Glutamatergic neuron (in vitro differentiated cells): ENCODE measurements around the gene ALPK3. TPM values are rescaled to one million over a fixed set of nuclear protein-coding genes. Genes with fewer than 3 reads are reported as not detected.

ENCODE experiments used
- DNase-seq: peaks from one replicate; pipeline ENCODE4 v3.0.0; 2022
- H3K27ac Mint-ChIP-seq: one replicate; pipeline ENCODE4 v1.8.0; 2020; ENCODE audit warnings: mild to moderate bottlenecking, mixed read lengths, inconsistent platforms; ENCODE audit not compliant: unreplicated experiment
- H3K27me3 Mint-ChIP-seq: one replicate; pipeline ENCODE4 v1.8.0; 2020; ENCODE audit warnings: mild to moderate bottlenecking, moderate library complexity, mixed read lengths, inconsistent platforms; ENCODE audit not compliant: unreplicated experiment
- H3K36me3 Mint-ChIP-seq: one replicate; pipeline ENCODE4 v1.8.0; 2020; ENCODE audit warnings: mild to moderate bottlenecking, mixed read lengths, inconsistent platforms; ENCODE audit not compliant: unreplicated experiment
- H3K4me1 Mint-ChIP-seq: one replicate; pipeline ENCODE4 v1.8.0; 2020; ENCODE audit warnings: mild to moderate bottlenecking, low read depth, mixed read lengths, inconsistent platforms; ENCODE audit not compliant: unreplicated experiment
- H3K4me3 Mint-ChIP-seq: one replicate; pipeline ENCODE4 v1.8.0; 2020; ENCODE audit warnings: mild to moderate bottlenecking, mixed read lengths, inconsistent platforms; ENCODE audit not compliant: unreplicated experiment
- H3K9me3 Mint-ChIP-seq: one replicate; pipeline ENCODE4 v1.8.0; 2020; ENCODE audit warnings: mild to moderate bottlenecking, moderate library complexity, mixed read lengths, inconsistent platforms; ENCODE audit not compliant: unreplicated experiment
- total RNA-seq: library from RNA; stranded (reverse); fragmentation: NEBNext Ultra II Directional; extraction: Animal tissue kit (Norgen Biotek cat#: 25700); gene quantifications from one replicate; pipeline ENCODE4 v1.2.1, GENCODE V29; 2021; ENCODE audit not compliant: unreplicated experiment
- TF ChIP-seq, protein P1 (sequence below): fragments of 200-600 bp; sonication (generic); IDR thresholded peaks from one replicate; pipeline ENCODE4 v1.5.0; 2021; ENCODE audit not compliant: partially characterized antibody, unreplicated experiment

The ALPK3 gene
- total RNA-seq, 1 donor from 2014 or later = 6.8 TPM

DNA sequence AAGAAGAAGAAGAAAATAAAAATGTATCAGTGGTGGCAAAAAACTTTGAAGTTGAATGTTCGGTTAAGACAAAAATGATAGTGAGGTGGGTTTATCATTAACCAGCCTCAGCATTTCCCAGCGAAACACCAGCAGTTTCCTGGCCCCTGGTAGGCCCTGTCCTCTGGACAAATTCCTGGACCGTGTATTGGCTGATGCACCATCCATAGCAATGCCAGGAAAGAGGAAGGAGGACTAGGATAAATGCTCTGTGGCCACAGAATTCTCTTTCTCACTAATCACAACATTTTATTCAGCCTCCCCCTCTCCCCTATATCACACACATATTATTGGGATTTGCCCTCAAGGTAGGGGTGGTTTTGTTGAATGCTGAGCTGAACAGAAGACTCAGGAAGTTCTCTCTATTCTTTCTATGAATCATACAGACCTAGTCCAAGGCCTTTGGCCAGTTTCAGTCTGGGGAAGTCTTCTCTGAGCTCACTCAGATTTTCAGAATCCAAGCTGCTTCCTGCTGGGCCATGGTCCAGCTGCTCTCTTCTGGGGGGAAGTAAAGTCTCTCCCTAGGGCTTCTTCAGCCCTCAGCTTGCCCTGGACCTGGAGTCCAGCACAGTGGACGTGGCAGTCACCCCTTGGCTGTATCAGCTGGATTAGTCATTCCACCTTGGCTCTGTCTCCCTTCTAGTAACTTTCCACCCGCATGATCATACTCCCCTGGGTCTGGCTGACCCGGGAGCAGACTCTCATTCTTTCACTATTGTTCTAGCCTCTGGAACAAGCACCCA lies 94.9 kb downstream of the ALPK3 start:
- Mint-ChIP-seq H3K9me3 (peaks cover 3% of the 10 kb centered on the region), H3K36me3 (no peaks in the 10 kb centered on the region), H3K27me3 (no peaks in the 10 kb centered on the region), H3K4me1 (peaks cover 22% of the 10 kb centered on the region), H3K27ac (peak overlapping the region; percentile 38), H3K4me3 (no peak overlapping the region)
- DNase-seq = no peak
- TF ChIP-seq, protein P1, sequence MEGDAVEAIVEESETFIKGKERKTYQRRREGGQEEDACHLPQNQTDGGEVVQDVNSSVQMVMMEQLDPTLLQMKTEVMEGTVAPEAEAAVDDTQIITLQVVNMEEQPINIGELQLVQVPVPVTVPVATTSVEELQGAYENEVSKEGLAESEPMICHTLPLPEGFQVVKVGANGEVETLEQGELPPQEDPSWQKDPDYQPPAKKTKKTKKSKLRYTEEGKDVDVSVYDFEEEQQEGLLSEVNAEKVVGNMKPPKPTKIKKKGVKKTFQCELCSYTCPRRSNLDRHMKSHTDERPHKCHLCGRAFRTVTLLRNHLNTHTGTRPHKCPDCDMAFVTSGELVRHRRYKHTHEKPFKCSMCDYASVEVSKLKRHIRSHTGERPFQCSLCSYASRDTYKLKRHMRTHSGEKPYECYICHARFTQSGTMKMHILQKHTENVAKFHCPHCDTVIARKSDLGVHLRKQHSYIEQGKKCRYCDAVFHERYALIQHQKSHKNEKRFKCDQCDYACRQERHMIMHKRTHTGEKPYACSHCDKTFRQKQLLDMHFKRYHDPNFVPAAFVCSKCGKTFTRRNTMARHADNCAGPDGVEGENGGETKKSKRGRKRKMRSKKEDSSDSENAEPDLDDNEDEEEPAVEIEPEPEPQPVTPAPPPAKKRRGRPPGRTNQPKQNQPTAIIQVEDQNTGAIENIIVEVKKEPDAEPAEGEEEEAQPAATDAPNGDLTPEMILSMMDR = no peak

DNA sequence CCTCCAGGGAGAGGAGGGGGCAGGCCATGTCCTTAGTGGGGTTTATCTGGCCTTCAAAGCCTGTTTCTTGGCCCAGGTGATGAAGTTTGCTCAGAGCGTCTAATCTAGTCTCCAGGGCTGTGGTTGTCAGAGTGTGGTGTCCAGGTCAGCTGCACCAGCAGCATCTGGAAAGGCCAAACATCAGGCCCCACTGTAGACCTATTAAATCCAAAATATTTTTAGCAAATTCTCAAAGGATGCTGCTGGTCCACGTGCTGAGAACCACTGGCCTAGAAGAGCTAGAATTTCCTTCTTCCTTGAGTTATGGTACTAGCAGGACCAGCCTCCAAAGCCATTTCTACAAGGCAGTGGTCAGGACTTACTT lies 96.2 kb downstream of the ALPK3 start:
- Mint-ChIP-seq H3K9me3 (peaks cover 3% of the 10 kb centered on the region), H3K4me1 (peaks cover 22% of the 10 kb centered on the region), H3K27ac (no peak overlapping the region), H3K27me3 (no peaks in the 10 kb centered on the region), H3K4me3 (no peak overlapping the region), H3K36me3 (no peaks in the 10 kb centered on the region)
- TF ChIP-seq, protein P1 = no peak
- DNase-seq = no peak

DNA sequence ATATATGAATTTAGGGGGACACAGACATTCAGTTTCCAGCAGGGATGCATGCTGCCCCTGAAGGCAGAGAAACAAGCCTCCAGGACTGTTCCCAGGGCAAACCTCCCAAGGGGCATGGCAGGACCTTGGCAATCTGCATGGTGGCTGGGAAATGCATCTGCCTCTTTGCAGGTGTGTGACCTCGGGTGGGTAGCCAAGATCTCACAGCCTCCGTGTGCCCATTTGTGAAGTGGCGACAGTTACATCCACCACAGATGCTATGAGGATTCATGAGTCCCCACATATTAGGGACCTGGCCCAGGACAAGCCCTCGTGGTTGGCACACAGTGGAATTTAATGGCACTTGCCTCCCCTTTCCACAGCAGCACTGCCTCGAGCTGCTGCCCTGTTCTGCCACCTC lies 97.2 kb downstream of the ALPK3 start:
- no peaks in the 10 kb centered on the region for H3K36me3 Mint-ChIP-seq
- no peak for DNase-seq
- peaks cover 5% of the 10 kb centered on the region for H3K27me3 Mint-ChIP-seq

DNA sequence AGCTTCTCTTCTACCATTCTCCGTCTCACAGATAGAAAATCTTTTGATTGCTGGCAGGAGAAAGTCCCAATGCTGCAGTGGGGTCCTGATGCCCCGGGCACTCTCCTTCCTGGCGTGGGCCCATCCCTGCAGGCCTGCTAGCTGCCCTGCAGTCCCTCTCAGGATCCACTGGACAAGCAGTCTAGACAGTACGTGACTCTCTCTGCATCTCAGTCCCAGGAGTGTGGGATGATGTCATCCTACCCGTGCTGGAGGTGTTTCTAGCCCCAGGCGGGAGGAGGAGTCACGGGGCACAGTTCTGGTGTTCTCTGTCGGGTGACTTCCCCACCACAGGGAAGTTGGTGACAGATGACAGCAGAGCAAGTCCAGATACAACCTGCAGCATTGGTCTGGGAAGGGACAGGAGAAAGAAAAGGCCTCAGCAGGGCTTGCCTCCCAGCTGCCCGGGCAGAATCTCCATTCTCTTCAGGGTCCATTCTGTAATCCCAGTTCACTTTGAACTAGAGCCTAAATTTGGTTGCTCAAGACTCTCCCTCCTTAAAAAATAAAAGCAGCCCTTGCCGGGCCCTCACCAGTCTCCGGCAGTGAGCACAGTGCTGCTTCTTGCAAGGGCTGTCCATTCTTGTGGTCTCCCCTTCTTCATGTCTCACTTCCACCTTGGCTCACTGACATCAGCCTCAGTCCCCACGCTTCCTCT lies 97.9 kb downstream of the ALPK3 start:
- peak overlapping the region; percentile 69 for H3K27ac Mint-ChIP-seq
- H3K4me3 Mint-ChIP-seq = peak overlapping the region; percentile 65
- H3K27me3 Mint-ChIP-seq = peaks cover 7% of the 10 kb centered on the region
- DNase-seq = peak; percentile 78
- peaks cover 15% of the 10 kb centered on the region for H3K4me1 Mint-ChIP-seq
- TF ChIP-seq, protein P1 = no peak
- no peaks in the 10 kb centered on the region for H3K36me3 Mint-ChIP-seq
- peaks cover 3% of the 10 kb centered on the region for H3K9me3 Mint-ChIP-seq

More for the DNA sequence above, 97.2 kb downstream of the ALPK3 start:
- Mint-ChIP-seq H3K9me3 (peaks cover 3% of the 10 kb centered on the region), H3K4me3 (no peak overlapping the region), H3K27ac (no peak overlapping the region), H3K4me1 (peaks cover 17% of the 10 kb centered on the region)
- TF ChIP-seq, protein P1 = no peak

DNA sequence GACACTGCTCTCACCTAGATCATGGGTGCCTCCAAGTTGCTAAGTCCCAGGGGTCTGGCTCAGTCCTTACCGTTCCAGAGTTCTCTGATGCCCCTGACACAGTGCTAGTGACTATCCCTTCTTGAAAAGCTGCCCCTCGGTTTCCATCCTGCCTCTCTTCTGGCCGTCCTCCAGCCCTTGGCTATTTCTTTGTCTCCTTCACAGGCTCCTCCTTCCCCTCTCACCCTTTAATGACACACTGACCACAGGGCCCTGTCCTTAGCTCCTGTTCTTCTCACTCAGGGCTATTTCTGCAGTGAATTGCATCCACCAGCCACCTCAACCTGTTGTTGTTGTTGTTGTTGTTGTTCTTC lies 98.4 kb downstream of the ALPK3 start:
- Mint-ChIP-seq H3K27ac (peak overlapping the region; percentile 69), H3K27me3 (peaks cover 7% of the 10 kb centered on the region), H3K36me3 (no peaks in the 10 kb centered on the region), H3K4me1 (peaks cover 15% of the 10 kb centered on the region), H3K4me3 (peak overlapping the region; percentile 65), H3K9me3 (peaks cover 3% of the 10 kb centered on the region)
- no peak for DNase-seq
- TF ChIP-seq, protein P1 = no peak
